ENCODE data around the gene SARDH.

SARDH gene

GRCh38 chr9:133701321-133701980, 36.7 kb downstream of the SARDH start:
- no peak for DNase-seq

- DNase-seq, result no peak
These were observed 37.3 kb downstream of the SARDH start for GRCh38 chr9:133700819-133701320.

- no peak for DNase-seq
These were observed 38.6 kb downstream of the SARDH start for GRCh38 chr9:133699546-133699945.

GRCh38 chr9:133696071-133696472, 42.1 kb downstream of the SARDH start:
- no peak for DNase-seq

GRCh38 chr9:133694686-133695085, 43.5 kb downstream of the SARDH start:
- no peak for DNase-seq

- no peak for DNase-seq
These were observed 44.2 kb downstream of the SARDH start for GRCh38 chr9:133693703-133694529.

GRCh38 chr9:133693116-133693515, 45.0 kb downstream of the SARDH start:
- no peak for DNase-seq

- no peak for DNase-seq
These were observed 45.7 kb downstream of the SARDH start for GRCh38 chr9:133692364-133692985.

- DNase-seq, result no peak
These were observed 46.4 kb downstream of the SARDH start for GRCh38 chr9:133691626-133692363.

- DNase-seq, result no peak
These were observed 47.0 kb downstream of the SARDH start for GRCh38 chr9:133691191-133691590.

GRCh38 chr9:133690081-133690561, 48.0 kb downstream of the SARDH start:
- no peak for DNase-seq

- DNase-seq, result no peak
These were observed 48.9 kb downstream of the SARDH start for GRCh38 chr9:133689151-133689763.

GRCh38 chr9:133687856-133688761, 50.0 kb downstream of the SARDH start:
- DNase-seq, result no peak

- DNase-seq, result no peak
These were observed 51.2 kb downstream of the SARDH start for GRCh38 chr9:133686642-133687575.

- DNase-seq, result no peak
These were observed 52.2 kb downstream of the SARDH start for GRCh38 chr9:133685653-133686609.

- DNase-seq, result no peak
These were observed 53.2 kb downstream of the SARDH start for GRCh38 chr9:133684936-133685361.

- DNase-seq, result no peak
These were observed 53.8 kb downstream of the SARDH start for GRCh38 chr9:133684121-133684935.

- no peak for DNase-seq
These were observed 54.5 kb downstream of the SARDH start for GRCh38 chr9:133683586-133684120.

Measured in NCI-H187 (cell line).